ENCODE measurements around the gene ANAPC16. TPM values are rescaled to one million over a fixed set of nuclear protein-coding genes. Genes with fewer than 3 reads are reported as not detected.

Gene ANAPC16
- 10 to 100 TPM; 40.9 to 59.4 TPM for total RNA-seq

GRCh38 chr10:72215611-72216549 lies at the start of gene ANAPC16, which contains the start of gene ASCC1:
ANAPC16 (plus strand) TSS chr10:72216012; CDS start chr10:72223915, 7,903 bp downstream.
ASCC1 (minus strand) TSS chr10:72216276; CDS start chr10:72213298, 2,978 bp downstream.
- H3K9me3 ChIP-seq, result no peaks in the 10 kb centered on the region
- intact Hi-C loops (cut with DNase I), result no loop called here
- 0% methylated on average over 28 to 61 of the region's 64 CpGs for WGBS, 2 donors

DNA sequence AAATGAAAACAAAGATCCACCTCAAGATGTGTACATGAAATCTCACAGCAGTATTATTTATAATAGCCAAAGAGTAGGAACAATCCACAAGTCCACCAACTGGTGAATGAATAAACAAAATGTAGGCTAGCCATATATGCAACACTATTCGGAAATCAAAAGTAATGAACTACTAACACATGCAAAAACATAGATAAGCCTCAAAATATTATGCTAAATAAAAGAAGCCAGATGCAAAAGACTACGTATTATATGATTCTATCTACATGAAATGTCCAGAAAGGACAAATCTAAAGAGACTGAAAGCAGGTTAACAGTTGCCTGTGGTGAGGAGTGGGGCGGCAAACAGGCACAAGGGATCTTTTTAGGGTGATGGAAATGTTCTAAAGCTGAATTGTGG lies 48.7 kb upstream of the ANAPC16 start:
- no peaks in the 10 kb centered on the region for H3K4me1 ChIP-seq
- intact Hi-C loops (cut with DNase I), result no loop called here
- DNase-seq (no peak), ATAC-seq (no peak)
- no peaks in the 10 kb centered on the region for H3K27me3 ChIP-seq
- no peak overlapping the region for H3K27ac ChIP-seq
- TF ChIP-seq POLR2A (IDR thresholded peaks at IDR 0.05) (no peak), CTCF (IDR thresholded peaks at IDR 0.05) (no peak)
- H3K36me3 ChIP-seq (replicated peaks in 1 of 2; ENCODE audit: insufficient read depth in 1 of 2, low read depth in 2 of 2), result no peaks in the 10 kb centered on the region
- no peaks in the 10 kb centered on the region for H3K9me3 ChIP-seq
- 91 to 94% methylated on average over 3 of the region's 3 CpGs for WGBS, 2 donors
- H3K4me3 ChIP-seq, result no peak overlapping the region

More at GRCh38 chr10:72215611-72216549, at the start of gene ANAPC16, which contains the start of gene ASCC1:
- Histone ChIP-seq H3K27ac (peak within 1 kb of the TSS; percentile 86 to 100 (median 98)), H3K4me1 (peaks cover 43% of the 10 kb centered on the region), H3K27me3 (no peaks in the 10 kb centered on the region), H3K4me3 (peak within 1 kb of the TSS; percentile 25 to 32), H3K36me3 (replicated peaks in 1 of 2; ENCODE audit: insufficient read depth in 1 of 2, low read depth in 2 of 2) (peaks cover 0 to 4% of the 10 kb centered on the region in 2 donors)
- peak; percentile 93 for ATAC-seq
- TF ChIP-seq CTCF (IDR thresholded peaks at IDR 0.05) (no peak), POLR2A (IDR thresholded peaks at IDR 0.05) (peak; percentile 92 to 98 (median 96))
- peak; percentile 90 to 91 (median 90) for DNase-seq

DNA sequence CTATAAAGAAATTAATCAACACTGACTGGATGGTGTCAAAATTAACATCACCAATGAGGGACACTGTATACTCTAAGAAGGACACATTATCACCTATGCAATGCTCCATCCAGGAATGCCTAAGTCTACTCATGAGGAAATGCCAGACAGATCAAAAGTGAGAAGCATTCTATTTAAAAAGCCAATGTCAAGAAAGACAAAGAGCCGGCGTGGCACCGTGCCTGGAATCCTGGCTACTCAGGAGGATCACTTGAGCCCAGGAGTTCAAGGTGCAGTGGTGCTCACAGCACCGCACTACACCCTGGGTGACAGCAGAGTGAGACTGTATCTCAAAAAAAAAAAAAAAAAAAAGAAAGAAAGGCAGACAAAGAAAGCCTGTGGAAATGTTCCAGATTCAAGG lies 45.5 kb upstream of the ANAPC16 start:
- Histone ChIP-seq H3K36me3 (replicated peaks in 1 of 2; ENCODE audit: insufficient read depth in 1 of 2, low read depth in 2 of 2) (no peaks in the 10 kb centered on the region), H3K27ac (no peak overlapping the region)

GRCh38 chr10:72170733-72171132 lies 45.1 kb upstream of the ANAPC16 start:
- Histone ChIP-seq H3K4me1 (no peaks in the 10 kb centered on the region), H3K4me3 (no peak overlapping the region), H3K36me3 (replicated peaks in 1 of 2; ENCODE audit: insufficient read depth in 1 of 2, low read depth in 2 of 2) (no peaks in the 10 kb centered on the region), H3K9me3 (no peaks in the 10 kb centered on the region), H3K27ac (no peak overlapping the region), H3K27me3 (no peaks in the 10 kb centered on the region)
- no peak for ATAC-seq
- intact Hi-C loops (cut with DNase I), result no loop called here
- DNase-seq, result no peak
- WGBS, 2 donors, result 82 to 86% methylated on average over 4 of the region's 4 CpGs
- TF ChIP-seq CTCF (IDR thresholded peaks at IDR 0.05) (no peak), POLR2A (IDR thresholded peaks at IDR 0.05) (no peak)

More for the DNA sequence above, 45.5 kb upstream of the ANAPC16 start:
- WGBS, 2 donors, result 58 to 67% methylated on average over 4 of the region's 4 CpGs
- Histone ChIP-seq H3K27me3 (no peaks in the 10 kb centered on the region), H3K4me1 (no peaks in the 10 kb centered on the region), H3K9me3 (no peaks in the 10 kb centered on the region), H3K4me3 (no peak overlapping the region)
- DNase-seq, result peak in 3 of 4 donors; percentile 22 to 27 (median 25)
- TF ChIP-seq POLR2A (IDR thresholded peaks at IDR 0.05), result no peak
- no peak for TF ChIP-seq CTCF (IDR thresholded peaks at IDR 0.05)
- ATAC-seq, result no peak
- intact Hi-C loops (cut with DNase I), result no loop called here
